SK-N-SH (cell line): ENCODE data around the gene LSR. TPM values are rescaled to one million over a fixed set of nuclear protein-coding genes. Genes with fewer than 3 reads are reported as not detected.

Experiments used
- CTCF ChIA-PET: fragments of 300-600, 350-600 bp; formaldehyde crosslinking; extraction: SDS; loops from one replicate; lab custom pipeline; 2021; lab: Yijun Ruan, JAX
- POLR2A ChIA-PET: fragments of 350-600 bp; sonication (Branson Sonifier 250); formaldehyde crosslinking; extraction: SDS; loops from one replicate; lab custom pipeline; 2020; ENCODE audit warnings: antibody characterized with exemption, inconsistent platforms; lab: Yijun Ruan, JAX
- DNase-seq: peaks from one replicate; pipeline ENCODE4 v3.0.0; 2012
- H2AFZ ChIP-seq: fragments of 200-600 bp; sonication (generic); 2 replicates; pipeline ENCODE4 v1.8.1; 2016; ENCODE audit warnings: antibody characterized with exemption, mild to moderate bottlenecking, low read depth
- H3F3A ChIP-seq: fragments of 200-600 bp; sonication (generic); replicated peaks from 2 replicates; pipeline ENCODE3; 2016; ENCODE audit warnings: antibody characterized with exemption, mild to moderate bottlenecking; ENCODE audit not compliant: insufficient read depth
- H3K27ac ChIP-seq, 2 experiments: fragments of 200-500 bp in 1 of 2; fragments of 200-600 bp in 1 of 2; sonication (Bioruptor generic) in 1 of 2; sonication (generic), shearing (Covaris generic) in 1 of 2; 2 replicates each; pipeline versions ENCODE4 v1.5.1 to v1.6.1; 2014 to 2016; ENCODE audit warnings: low read depth in 2 of 2, inconsistent platforms in 1 of 2, low read length in 1 of 2, mild to moderate bottlenecking in 1 of 2, mixed read lengths in 1 of 2
- H3K27me3 ChIP-seq: fragments of 200-600 bp; sonication (generic), shearing (Covaris generic); 2 replicates; pipeline ENCODE4 v1.6.1; 2016; ENCODE audit warnings: mixed run types; ENCODE audit not compliant: insufficient read depth
- H3K36me3 ChIP-seq, 2 experiments: fragments of 200-500 bp in 1 of 2; fragments of 200-600 bp in 1 of 2; sonication (Bioruptor generic) in 1 of 2; sonication (generic) in 1 of 2; replicated peaks in 1 of 2; 2 replicates each; pipeline versions ENCODE3 to v1.5.1; 2014 to 2016; ENCODE audit warnings: low read length in 1 of 2, mild to moderate bottlenecking in 1 of 2; ENCODE audit not compliant: insufficient read depth in 2 of 2, control insufficient read depth in 1 of 2
- H3K4me1 ChIP-seq, 2 experiments: fragments of 200-500 bp in 1 of 2; fragments of 200-600 bp in 1 of 2; sonication (Bioruptor generic) in 1 of 2; sonication (generic), shearing (Covaris generic) in 1 of 2; 2 replicates each; pipeline versions ENCODE4 v1.5.1 to v1.6.1; 2014 to 2016; ENCODE audit warnings: low read depth in 1 of 2, low read length in 1 of 2, mixed run types in 1 of 2; ENCODE audit not compliant: insufficient read depth in 2 of 2, control insufficient read depth in 1 of 2
- H3K4me2 ChIP-seq: fragments of 200-600 bp; sonication (generic), shearing (Covaris generic); 2 replicates; pipeline ENCODE4 v1.6.1; 2017; ENCODE audit warnings: mixed run types
- H3K4me3 ChIP-seq, 2 experiments: fragments of 200-500 bp in 1 of 2; fragments of 200-600 bp in 1 of 2; sonication (Bioruptor generic) in 1 of 2; sonication (generic), shearing (Covaris generic) in 1 of 2; 2 replicates each; pipeline versions ENCODE4 v1.5.1 to v1.8.1; 2014 to 2016; ENCODE audit warnings: low read depth in 2 of 2, inconsistent platforms in 1 of 2, low read length in 1 of 2, mild to moderate bottlenecking in 1 of 2, mixed read lengths in 1 of 2, moderate library complexity in 1 of 2
- H3K79me2 ChIP-seq: fragments of 200-600 bp; sonication (generic); 2 replicates; pipeline ENCODE4 v1.8.1; 2017; ENCODE audit warnings: mild to moderate bottlenecking; ENCODE audit not compliant: insufficient read depth
- H3K9ac ChIP-seq: fragments of 200-600 bp; sonication (generic); 2 replicates; pipeline ENCODE4 v1.6.1; 2017; ENCODE audit warnings: mixed run types
- H3K9me2 ChIP-seq: fragments of 200-600 bp; sonication (generic); 2 replicates; pipeline ENCODE4 v1.6.1; 2017; ENCODE audit warnings: mixed run types
- H3K9me3 ChIP-seq: fragments of 200-600 bp; sonication (generic); 2 replicates; pipeline ENCODE4 v1.6.1; 2017; ENCODE audit warnings: mixed run types, mild to moderate bottlenecking, moderate library complexity
- H4K20me1 ChIP-seq: fragments of 200-600 bp; sonication (generic); 2 replicates; pipeline ENCODE4 v1.6.1; 2017; ENCODE audit warnings: mild to moderate bottlenecking, mixed run types; ENCODE audit not compliant: insufficient read depth
- ELF1 ChIP-seq: IDR thresholded peaks from 2 replicates; pipeline ENCODE4 v1.4.0; 2012
- EZH2phosphoT487 ChIP-seq: fragments of 200-600 bp; sonication (generic); IDR thresholded peaks from 2 replicates; pipeline ENCODE4 v1.6.1; 2017; ENCODE audit warnings: low read depth, mixed run types, mild to moderate bottlenecking, antibody characterized with exemption, moderate library complexity, borderline replicate concordance
- FOSL2 ChIP-seq: IDR thresholded peaks from 2 replicates; pipeline ENCODE4 v1.4.0; 2012; ENCODE audit warnings: low read depth, mild to moderate bottlenecking, moderate library complexity, borderline replicate concordance
- FOXJ3 ChIP-seq: sonication (generic); formaldehyde crosslinking; IDR thresholded peaks from 2 replicates; pipeline ENCODE4 v1.5.1; 2020; ENCODE audit warnings: mild to moderate bottlenecking, missing genetic modification reagents
- FOXM1 ChIP-seq: IDR thresholded peaks from 2 replicates; pipeline ENCODE4 v1.4.0; 2012; ENCODE audit warnings: low read depth, mild to moderate bottlenecking
- GABPA ChIP-seq: IDR thresholded peaks from 2 replicates; pipeline ENCODE4 v1.4.0; 2012; ENCODE audit warnings: low read depth, mild to moderate bottlenecking
- GATA2 ChIP-seq: sonication (generic); formaldehyde crosslinking; IDR thresholded peaks from 2 replicates; pipeline ENCODE4 v1.5.0; 2020; ENCODE audit warnings: mild to moderate bottlenecking, missing genetic modification reagents
- MXI1 ChIP-seq: IDR thresholded peaks from 2 replicates; pipeline ENCODE4 v1.6.1; 2012; ENCODE audit warnings: mild to moderate bottlenecking, low read depth, low read length, improper control_type of control experiment
- NFIC ChIP-seq: IDR thresholded peaks from 2 replicates; pipeline ENCODE4 v1.4.0; 2012; ENCODE audit warnings: borderline replicate concordance
- NRF1 ChIP-seq: IDR thresholded peaks from 2 replicates; pipeline ENCODE4 v1.6.1; 2012; ENCODE audit warnings: low read depth, mild to moderate bottlenecking, low read length
- RFX5 ChIP-seq: IDR thresholded peaks from 2 replicates; pipeline ENCODE4 v1.6.1; 2012; ENCODE audit warnings: mild to moderate bottlenecking, improper control_type of control experiment, low read length
- RXRA ChIP-seq: IDR thresholded peaks from 2 replicates; pipeline ENCODE4 v1.4.0; 2012; ENCODE audit warnings: low read depth, mild to moderate bottlenecking, borderline replicate concordance
- SIN3A ChIP-seq: IDR thresholded peaks from 2 replicates; pipeline ENCODE4 v1.6.1; 2012; ENCODE audit warnings: low read depth, mild to moderate bottlenecking, low read length, moderate library complexity, borderline replicate concordance
- SMC3 ChIP-seq: IDR thresholded peaks from 2 replicates; pipeline ENCODE4 v1.6.1; 2012; ENCODE audit warnings: low read depth, low read length, improper control_type of control experiment
- YY1 ChIP-seq: IDR thresholded peaks from 2 replicates; pipeline ENCODE4 v1.4.0; 2012; ENCODE audit warnings: low read depth, mild to moderate bottlenecking
- WGBS: methylation state at CpG from one replicate; pipeline ENCODE4 v1.1.6; 2017; ENCODE audit warnings: low lambda C conversion rate; 5-methylcytosine and 5-hydroxymethylcytosine counted together
- polyA plus RNA-seq, 3 experiments: library from polyadenylated mRNA; depleted of rRNA; stranded (reverse); fragments of >200 nt; gene quantifications; 2 replicates each; pipeline ENCODE4 v1.2.3, GENCODE V29; 2012
- TF ChIP-seq, protein P1 (sequence below): fragments of 150-350 bp; IDR thresholded peaks from 2 replicates; pipeline ENCODE4 v1.6.1; 2016; ENCODE audit warnings: mild to moderate bottlenecking, low read depth, low read length
- TF ChIP-seq, protein P2 (sequence below): fragments of 200-600 bp; sonication (generic); IDR thresholded peaks from 2 replicates; pipeline ENCODE4 v1.6.1; 2017; ENCODE audit warnings: antibody characterized with exemption, mild to moderate bottlenecking, moderate library complexity
- TF ChIP-seq, protein P3 (sequence below): IDR thresholded peaks from 2 replicates; pipeline ENCODE4 v1.4.0; 2012; ENCODE audit warnings: low read depth
- TF ChIP-seq, protein P4 (sequence below): IDR thresholded peaks from 2 replicates; pipeline ENCODE4; 2012
- TF ChIP-seq, protein P5 (sequence below): IDR thresholded peaks from 2 replicates; pipeline ENCODE4 v1.4.0; 2012; ENCODE audit warnings: low read depth, borderline replicate concordance

Gene LSR
- polyA plus RNA-seq, 1 of the 3 experiments (the other 2 are of a cell fraction) = 0.62 TPM

DNA sequence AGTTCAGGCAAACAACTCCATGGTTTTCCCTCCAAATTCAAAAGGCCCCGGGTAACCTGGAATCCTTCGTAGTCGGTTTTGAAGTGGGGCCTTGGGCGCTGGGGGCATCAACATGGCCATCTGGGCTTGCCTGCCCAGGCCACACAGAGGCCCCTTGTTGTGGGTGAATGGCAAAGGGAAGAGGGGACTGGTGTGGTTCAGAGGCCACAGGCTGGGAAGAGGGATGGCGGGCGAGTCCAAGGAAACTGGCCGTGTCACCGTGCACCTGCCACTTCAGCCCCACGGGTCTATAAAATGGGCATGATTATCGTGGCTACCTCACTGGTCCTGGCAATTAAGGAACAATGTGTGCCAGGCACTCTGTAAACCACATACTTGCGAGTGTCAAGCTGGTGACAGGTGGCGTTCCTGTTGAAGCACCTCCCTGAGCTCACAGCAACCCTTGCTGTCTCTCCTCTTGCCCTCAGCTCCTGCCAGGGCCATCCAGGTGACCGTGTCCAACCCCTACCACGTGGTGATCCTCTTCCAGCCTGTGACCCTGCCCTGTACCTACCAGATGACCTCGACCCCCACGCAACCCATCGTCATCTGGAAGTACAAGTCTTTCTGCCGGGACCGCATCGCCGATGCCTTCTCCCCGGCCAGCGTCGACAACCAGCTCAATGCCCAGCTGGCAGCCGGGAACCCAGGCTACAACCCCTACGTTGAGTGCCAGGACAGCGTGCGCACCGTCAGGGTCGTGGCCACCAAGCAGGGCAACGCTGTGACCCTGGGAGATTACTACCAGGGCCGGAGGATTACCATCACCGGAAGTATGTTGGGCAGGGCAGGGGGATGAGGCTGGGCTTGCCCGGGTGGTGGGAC lies 1.3 kb downstream of the LSR start:
- DNase-seq = no peak
- Histone ChIP-seq H3K36me3 (no peaks in the 10 kb centered on the region), H2AFZ (no peak overlapping the region), H3K27ac (no peak overlapping the region), H3K4me2 (no peak overlapping the region), H4K20me1 (no peaks in the 10 kb centered on the region), H3F3A (no peaks in the 10 kb centered on the region), H3K27me3 (peaks cover 51% of the 10 kb centered on the region), H3K4me3 (no peak overlapping the region), H3K9me3 (no peaks in the 10 kb centered on the region), H3K9ac (no peak overlapping the region), H3K4me1 (no peaks in the 10 kb centered on the region), H3K9me2 (no peaks in the 10 kb centered on the region), H3K79me2 (no peaks in the 10 kb centered on the region)
- TF ChIP-seq SMC3 (no peak), ELF1 (no peak)
- TF ChIP-seq, protein P1, sequence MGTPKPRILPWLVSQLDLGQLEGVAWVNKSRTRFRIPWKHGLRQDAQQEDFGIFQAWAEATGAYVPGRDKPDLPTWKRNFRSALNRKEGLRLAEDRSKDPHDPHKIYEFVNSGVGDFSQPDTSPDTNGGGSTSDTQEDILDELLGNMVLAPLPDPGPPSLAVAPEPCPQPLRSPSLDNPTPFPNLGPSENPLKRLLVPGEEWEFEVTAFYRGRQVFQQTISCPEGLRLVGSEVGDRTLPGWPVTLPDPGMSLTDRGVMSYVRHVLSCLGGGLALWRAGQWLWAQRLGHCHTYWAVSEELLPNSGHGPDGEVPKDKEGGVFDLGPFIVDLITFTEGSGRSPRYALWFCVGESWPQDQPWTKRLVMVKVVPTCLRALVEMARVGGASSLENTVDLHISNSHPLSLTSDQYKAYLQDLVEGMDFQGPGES = no peak
- CTCF ChIA-PET = no interaction called here
- POLR2A ChIA-PET = no interaction called here
- WGBS = 36% methylated on average over 26 of the region's 34 CpGs

DNA sequence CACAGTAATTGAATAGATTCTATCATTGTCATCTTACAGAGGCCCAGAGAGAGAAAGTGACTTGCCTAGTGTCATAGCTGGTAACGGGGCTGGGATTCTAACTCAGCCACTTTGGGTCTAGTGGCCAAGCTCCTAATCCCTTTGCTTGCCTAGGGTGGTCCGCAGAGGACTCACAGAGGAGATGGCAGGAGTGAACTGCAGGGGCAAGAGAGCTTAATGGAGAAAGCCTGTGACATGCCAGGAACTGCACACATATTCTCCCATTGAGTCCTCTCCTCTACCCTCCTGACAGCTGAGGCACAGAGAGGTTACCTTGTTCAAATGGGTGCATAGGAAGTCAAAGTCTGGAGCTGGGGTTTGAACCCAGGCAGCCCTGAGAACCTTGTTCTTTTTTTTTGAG lies 2.7 kb downstream of the LSR start:
- ChIA-PET CTCF (interaction anchor here (0.7 to 0.9 kb wide), 2 partner anchors 10 to 207 kb away, joined by 3 read pairs; no protein-coding TSS in a partner anchor), POLR2A (no interaction called here)
- Histone ChIP-seq H3K9me3 (no peaks in the 10 kb centered on the region), H4K20me1 (no peaks in the 10 kb centered on the region), H2AFZ (no peak overlapping the region), H3K4me1 (no peaks in the 10 kb centered on the region), H3F3A (no peaks in the 10 kb centered on the region), H3K4me2 (no peak overlapping the region), H3K79me2 (no peaks in the 10 kb centered on the region), H3K9me2 (no peaks in the 10 kb centered on the region), H3K27me3 (peaks cover 49% of the 10 kb centered on the region), H3K36me3 (no peaks in the 10 kb centered on the region), H3K27ac (no peak overlapping the region), H3K9ac (no peak overlapping the region), H3K4me3 (no peak overlapping the region)
- 17% methylated on average over 2 of the region's 2 CpGs for WGBS
- TF ChIP-seq FOSL2 = no peak
- TF ChIP-seq, protein P2, sequence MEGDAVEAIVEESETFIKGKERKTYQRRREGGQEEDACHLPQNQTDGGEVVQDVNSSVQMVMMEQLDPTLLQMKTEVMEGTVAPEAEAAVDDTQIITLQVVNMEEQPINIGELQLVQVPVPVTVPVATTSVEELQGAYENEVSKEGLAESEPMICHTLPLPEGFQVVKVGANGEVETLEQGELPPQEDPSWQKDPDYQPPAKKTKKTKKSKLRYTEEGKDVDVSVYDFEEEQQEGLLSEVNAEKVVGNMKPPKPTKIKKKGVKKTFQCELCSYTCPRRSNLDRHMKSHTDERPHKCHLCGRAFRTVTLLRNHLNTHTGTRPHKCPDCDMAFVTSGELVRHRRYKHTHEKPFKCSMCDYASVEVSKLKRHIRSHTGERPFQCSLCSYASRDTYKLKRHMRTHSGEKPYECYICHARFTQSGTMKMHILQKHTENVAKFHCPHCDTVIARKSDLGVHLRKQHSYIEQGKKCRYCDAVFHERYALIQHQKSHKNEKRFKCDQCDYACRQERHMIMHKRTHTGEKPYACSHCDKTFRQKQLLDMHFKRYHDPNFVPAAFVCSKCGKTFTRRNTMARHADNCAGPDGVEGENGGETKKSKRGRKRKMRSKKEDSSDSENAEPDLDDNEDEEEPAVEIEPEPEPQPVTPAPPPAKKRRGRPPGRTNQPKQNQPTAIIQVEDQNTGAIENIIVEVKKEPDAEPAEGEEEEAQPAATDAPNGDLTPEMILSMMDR = no peak
- no peak for TF ChIP-seq EZH2phosphoT487
- TF ChIP-seq NRF1 = no peak
- no peak for TF ChIP-seq GABPA
- TF ChIP-seq, protein P3, sequence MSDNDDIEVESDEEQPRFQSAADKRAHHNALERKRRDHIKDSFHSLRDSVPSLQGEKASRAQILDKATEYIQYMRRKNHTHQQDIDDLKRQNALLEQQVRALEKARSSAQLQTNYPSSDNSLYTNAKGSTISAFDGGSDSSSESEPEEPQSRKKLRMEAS = no peak
- no peak for TF ChIP-seq SIN3A
- TF ChIP-seq NFIC = no peak
- no peak for TF ChIP-seq RFX5
- TF ChIP-seq, protein P4, sequence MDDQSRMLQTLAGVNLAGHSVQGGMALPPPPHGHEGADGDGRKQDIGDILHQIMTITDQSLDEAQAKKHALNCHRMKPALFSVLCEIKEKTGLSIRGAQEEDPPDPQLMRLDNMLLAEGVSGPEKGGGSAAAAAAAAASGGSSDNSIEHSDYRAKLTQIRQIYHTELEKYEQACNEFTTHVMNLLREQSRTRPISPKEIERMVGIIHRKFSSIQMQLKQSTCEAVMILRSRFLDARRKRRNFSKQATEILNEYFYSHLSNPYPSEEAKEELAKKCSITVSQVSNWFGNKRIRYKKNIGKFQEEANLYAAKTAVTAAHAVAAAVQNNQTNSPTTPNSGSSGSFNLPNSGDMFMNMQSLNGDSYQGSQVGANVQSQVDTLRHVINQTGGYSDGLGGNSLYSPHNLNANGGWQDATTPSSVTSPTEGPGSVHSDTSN = no peak
- no peak for TF ChIP-seq ELF1
- no peak for TF ChIP-seq MXI1
- TF ChIP-seq FOXJ3 (CRISPR knock-in tag) = no peak
- no peak for TF ChIP-seq RXRA
- no peak for TF ChIP-seq GATA2 (CRISPR knock-in tag)
- TF ChIP-seq YY1 = no peak
- TF ChIP-seq FOXM1 = no peak
- TF ChIP-seq, protein P5, sequence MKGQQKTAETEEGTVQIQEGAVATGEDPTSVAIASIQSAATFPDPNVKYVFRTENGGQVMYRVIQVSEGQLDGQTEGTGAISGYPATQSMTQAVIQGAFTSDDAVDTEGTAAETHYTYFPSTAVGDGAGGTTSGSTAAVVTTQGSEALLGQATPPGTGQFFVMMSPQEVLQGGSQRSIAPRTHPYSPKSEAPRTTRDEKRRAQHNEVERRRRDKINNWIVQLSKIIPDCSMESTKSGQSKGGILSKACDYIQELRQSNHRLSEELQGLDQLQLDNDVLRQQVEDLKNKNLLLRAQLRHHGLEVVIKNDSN = no peak
- DNase-seq = no peak
